Panc1 (cell line): ENCODE results near the gene CMTM8. TPM values are rescaled to one million over a fixed set of nuclear protein-coding genes. Genes with fewer than 3 reads are reported as not detected.

Source experiments
- ATAC-seq: fragments of 200-7000 bp; cut with Tn5 transposase; 2 replicates; pipeline ENCODE4 v1.9.1; 2020; ENCODE audit warnings: mild to moderate bottlenecking, moderate library complexity
- BruUV-seq: library from RNA; stranded (reverse); fragments of 400-500 nt; replicated peaks from 2 replicates; lab custom pipeline; 2021; lab: Mats Ljungman, UMichigan
- CTCF ChIA-PET: fragments of 300-600 bp; sonication (Branson Sonifier 250); formaldehyde crosslinking; loops from one replicate; lab custom pipeline; 2022; ENCODE audit warnings: antibody characterized with exemption; lab: Charles Lee
- POLR2A ChIA-PET: fragments of 300-600 bp; sonication (Branson Sonifier 250); formaldehyde crosslinking; loops from one replicate; lab custom pipeline; 2022; ENCODE audit warnings: antibody characterized with exemption; lab: Charles Lee
- DNase-seq: peaks from one replicate; pipeline ENCODE4 v3.0.0-alpha.2; 2010; ENCODE audit warnings: low read depth, low spot score
- H3K27ac ChIP-seq: 2 replicates; pipeline ENCODE4 v1.5.1; 2011; ENCODE audit warnings: mild to moderate bottlenecking, low read length, inconsistent platforms
- H3K27me3 ChIP-seq: fragments of 200-500 bp; sonication (Bioruptor generic); 2 replicates; pipeline ENCODE4 v1.6.0; 2014; ENCODE audit warnings: low read length, inconsistent platforms; ENCODE audit not compliant: control insufficient read depth, insufficient read depth
- H3K36me3 ChIP-seq: fragments of 200-500 bp; sonication (Bioruptor generic); 2 replicates; pipeline ENCODE4 v1.5.1; 2014; ENCODE audit warnings: inconsistent platforms, mild to moderate bottlenecking, low read length, moderate library complexity; ENCODE audit not compliant: control insufficient read depth, insufficient read depth
- H3K4me1 ChIP-seq: 2 replicates; pipeline ENCODE4 v1.5.1; 2011; ENCODE audit warnings: inconsistent platforms, mild to moderate bottlenecking, low read length, moderate library complexity; ENCODE audit not compliant: control insufficient read depth, insufficient read depth
- H3K4me3 ChIP-seq, 2 experiments: 2 replicates each; pipeline ENCODE4 v1.5.1; 2011 to 2012; ENCODE audit warnings: low read depth in 2 of 2, low read length in 2 of 2, mild to moderate bottlenecking in 2 of 2, inconsistent platforms in 1 of 2, moderate library complexity in 1 of 2
- H3K9me3 ChIP-seq: fragments of 200-500 bp; sonication (Bioruptor generic); 2 replicates; pipeline ENCODE4 v1.5.1; 2014; ENCODE audit warnings: low read depth, mild to moderate bottlenecking, inconsistent platforms, low read length, moderate library complexity; ENCODE audit not compliant: control insufficient read depth, insufficient read depth
- POLR2AphosphoS5 ChIP-seq: IDR thresholded peaks from 2 replicates; pipeline ENCODE4 v1.6.1; 2012; ENCODE audit warnings: mild to moderate bottlenecking, low read depth, low read length, moderate library complexity
- SIN3A ChIP-seq: IDR thresholded peaks from 2 replicates; pipeline ENCODE4 v1.6.1; 2012; ENCODE audit warnings: low read depth, mild to moderate bottlenecking, low read length, moderate library complexity, borderline replicate concordance; ENCODE audit not compliant: insufficient read depth
- TCF7L2 ChIP-seq: IDR thresholded peaks from 2 replicates; pipeline ENCODE4 v1.6.1; 2011; ENCODE audit warnings: mild to moderate bottlenecking, low read depth, low read length, inconsistent platforms
- in situ Hi-C: cut with HindIII; loops from 2 replicates; pipeline ENCODE4 v1.10.0; 2016; ENCODE audit warnings: low sequenced_read_pairs, low pct_unique_long_range_greater_than_20kb
- intact Hi-C: fragments of 100-400 bp; cut with micrococcal nuclease; formaldehyde crosslinking; loops from one replicate; pipeline ENCODE4 v1.10.0; 2022; ENCODE audit not compliant: unreplicated experiment
- total RNA-seq: library from RNA; stranded (reverse); gene quantifications from one replicate; pipeline ENCODE4 v1.2.1, GENCODE V29; 2021; ENCODE audit not compliant: unreplicated experiment
- TF ChIP-seq, protein P1 (sequence below), 2 experiments: IDR thresholded peaks; 2 replicates each; pipeline ENCODE4 v1.6.1; 2011 to 2012; ENCODE audit warnings: low read depth in 2 of 2, control low read depth in 1 of 2, low read length in 1 of 2, mild to moderate bottlenecking in 1 of 2, moderate library complexity in 1 of 2; ENCODE audit not compliant: insufficient read depth in 1 of 2
- TF ChIP-seq, protein P2 (sequence below): fragments of 450-650 bp; IDR thresholded peaks from 2 replicates; pipeline ENCODE4 v1.5.1; 2017; ENCODE audit warnings: mild to moderate bottlenecking

CMTM8 gene
- total RNA-seq, 1 experiment from 2014 or later: 9.8 TPM

DNA sequence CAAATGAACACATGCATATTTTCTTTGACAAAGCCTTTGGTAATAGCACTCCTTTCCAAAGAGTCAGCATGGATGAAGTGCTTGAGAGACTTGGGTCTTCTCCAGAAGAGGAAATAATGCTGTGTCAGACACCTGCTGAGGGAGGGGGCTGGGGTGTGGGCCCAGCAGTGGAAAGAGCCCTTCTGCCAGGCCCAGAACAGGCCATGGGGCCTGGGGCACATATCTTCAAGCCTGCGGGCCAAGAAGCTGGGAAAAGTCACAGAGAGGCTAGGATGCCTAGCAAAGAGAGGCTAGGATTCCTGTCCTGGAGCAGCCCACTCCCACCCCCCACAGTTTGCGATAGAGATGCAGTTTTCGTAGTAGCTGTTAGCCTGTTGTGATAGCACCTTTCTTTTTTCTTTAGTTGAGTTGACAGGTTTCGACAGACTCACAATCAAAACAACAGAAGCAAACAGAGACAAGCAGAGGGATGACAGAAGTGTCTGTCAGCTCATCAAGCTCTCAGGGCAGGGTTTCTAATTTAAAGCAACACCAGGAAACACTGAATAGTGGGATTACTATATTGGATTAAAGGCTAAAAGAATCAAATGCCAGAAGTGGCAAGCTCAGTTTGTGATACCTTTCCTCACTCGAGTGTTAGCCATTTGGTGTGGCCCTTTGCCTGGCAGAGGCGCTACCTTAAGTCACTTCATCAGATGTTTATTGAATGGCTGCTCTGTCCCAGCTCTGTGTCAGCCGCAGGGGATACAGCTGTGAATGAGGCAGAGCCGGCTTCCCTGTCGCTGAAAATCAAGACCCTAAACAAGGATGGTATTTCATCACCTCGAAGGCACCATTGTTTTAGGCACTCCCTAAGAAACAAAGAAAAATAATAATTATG is 172.1 kb downstream of the CMTM8 start:
- peaks cover under 1% of the 10 kb centered on the region; the same call in 1 of the 2 replicates for H3K4me1 ChIP-seq
- no TSS peak for BruUV-seq
- H3K36me3 ChIP-seq: no peaks in the 10 kb centered on the region
- H3K4me3 ChIP-seq: no peak overlapping the region
- intact Hi-C loops: no loop called here
- H3K27me3 ChIP-seq: no peaks in the 10 kb centered on the region
- POLR2A ChIA-PET: no interaction called here
- ATAC-seq: no peak
- CTCF ChIA-PET: no interaction called here
- TF ChIP-seq SIN3A: no peak
- no peak for TF ChIP-seq POLR2AphosphoS5
- TF ChIP-seq, protein P1, sequence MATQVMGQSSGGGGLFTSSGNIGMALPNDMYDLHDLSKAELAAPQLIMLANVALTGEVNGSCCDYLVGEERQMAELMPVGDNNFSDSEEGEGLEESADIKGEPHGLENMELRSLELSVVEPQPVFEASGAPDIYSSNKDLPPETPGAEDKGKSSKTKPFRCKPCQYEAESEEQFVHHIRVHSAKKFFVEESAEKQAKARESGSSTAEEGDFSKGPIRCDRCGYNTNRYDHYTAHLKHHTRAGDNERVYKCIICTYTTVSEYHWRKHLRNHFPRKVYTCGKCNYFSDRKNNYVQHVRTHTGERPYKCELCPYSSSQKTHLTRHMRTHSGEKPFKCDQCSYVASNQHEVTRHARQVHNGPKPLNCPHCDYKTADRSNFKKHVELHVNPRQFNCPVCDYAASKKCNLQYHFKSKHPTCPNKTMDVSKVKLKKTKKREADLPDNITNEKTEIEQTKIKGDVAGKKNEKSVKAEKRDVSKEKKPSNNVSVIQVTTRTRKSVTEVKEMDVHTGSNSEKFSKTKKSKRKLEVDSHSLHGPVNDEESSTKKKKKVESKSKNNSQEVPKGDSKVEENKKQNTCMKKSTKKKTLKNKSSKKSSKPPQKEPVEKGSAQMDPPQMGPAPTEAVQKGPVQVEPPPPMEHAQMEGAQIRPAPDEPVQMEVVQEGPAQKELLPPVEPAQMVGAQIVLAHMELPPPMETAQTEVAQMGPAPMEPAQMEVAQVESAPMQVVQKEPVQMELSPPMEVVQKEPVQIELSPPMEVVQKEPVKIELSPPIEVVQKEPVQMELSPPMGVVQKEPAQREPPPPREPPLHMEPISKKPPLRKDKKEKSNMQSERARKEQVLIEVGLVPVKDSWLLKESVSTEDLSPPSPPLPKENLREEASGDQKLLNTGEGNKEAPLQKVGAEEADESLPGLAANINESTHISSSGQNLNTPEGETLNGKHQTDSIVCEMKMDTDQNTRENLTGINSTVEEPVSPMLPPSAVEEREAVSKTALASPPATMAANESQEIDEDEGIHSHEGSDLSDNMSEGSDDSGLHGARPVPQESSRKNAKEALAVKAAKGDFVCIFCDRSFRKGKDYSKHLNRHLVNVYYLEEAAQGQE (IDR thresholded peaks at IDR 0.05; ENCODE audit: insufficient read depth in 1 of 2, low read depth in 2 of 2, low read length in 1 of 2): no peak
- TF ChIP-seq, protein P2, sequence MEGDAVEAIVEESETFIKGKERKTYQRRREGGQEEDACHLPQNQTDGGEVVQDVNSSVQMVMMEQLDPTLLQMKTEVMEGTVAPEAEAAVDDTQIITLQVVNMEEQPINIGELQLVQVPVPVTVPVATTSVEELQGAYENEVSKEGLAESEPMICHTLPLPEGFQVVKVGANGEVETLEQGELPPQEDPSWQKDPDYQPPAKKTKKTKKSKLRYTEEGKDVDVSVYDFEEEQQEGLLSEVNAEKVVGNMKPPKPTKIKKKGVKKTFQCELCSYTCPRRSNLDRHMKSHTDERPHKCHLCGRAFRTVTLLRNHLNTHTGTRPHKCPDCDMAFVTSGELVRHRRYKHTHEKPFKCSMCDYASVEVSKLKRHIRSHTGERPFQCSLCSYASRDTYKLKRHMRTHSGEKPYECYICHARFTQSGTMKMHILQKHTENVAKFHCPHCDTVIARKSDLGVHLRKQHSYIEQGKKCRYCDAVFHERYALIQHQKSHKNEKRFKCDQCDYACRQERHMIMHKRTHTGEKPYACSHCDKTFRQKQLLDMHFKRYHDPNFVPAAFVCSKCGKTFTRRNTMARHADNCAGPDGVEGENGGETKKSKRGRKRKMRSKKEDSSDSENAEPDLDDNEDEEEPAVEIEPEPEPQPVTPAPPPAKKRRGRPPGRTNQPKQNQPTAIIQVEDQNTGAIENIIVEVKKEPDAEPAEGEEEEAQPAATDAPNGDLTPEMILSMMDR: no peak
- no peak for TF ChIP-seq TCF7L2
- in situ Hi-C loops: no loop called here
- H3K9me3 ChIP-seq: no peaks in the 10 kb centered on the region
- no peak for DNase-seq
- no peak overlapping the region for H3K27ac ChIP-seq

DNA sequence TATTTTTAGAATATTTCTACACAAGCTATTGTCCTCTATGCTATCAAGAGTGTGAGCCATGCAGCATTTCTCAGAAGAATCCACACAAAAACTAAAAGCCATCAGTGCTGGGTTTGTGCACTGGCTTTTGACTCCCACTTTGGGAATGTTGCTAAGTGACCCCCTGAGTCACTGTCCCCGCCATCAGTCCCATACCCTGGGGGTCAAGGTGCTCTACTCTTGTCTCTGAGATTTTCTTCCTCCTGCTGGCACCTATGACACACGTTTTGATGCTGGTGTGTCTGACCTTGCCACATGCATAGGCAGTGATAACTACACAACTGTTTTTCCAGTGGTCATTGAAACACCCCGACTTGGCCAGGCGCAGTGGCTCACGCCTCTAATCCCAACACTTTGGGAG is 173.0 kb downstream of the CMTM8 start:
- DNase-seq (no peak), ATAC-seq (no peak)
- BruUV-seq: no TSS peak
- TF ChIP-seq SIN3A: no peak
- TF ChIP-seq POLR2AphosphoS5: no peak
- TF ChIP-seq, protein P2: no peak
- TF ChIP-seq, protein P1 (IDR thresholded peaks at IDR 0.05; ENCODE audit: insufficient read depth in 1 of 2, low read depth in 2 of 2, low read length in 1 of 2): no peak
- no peak for TF ChIP-seq TCF7L2
- no peak overlapping the region for H3K4me3 ChIP-seq
- POLR2A ChIA-PET: no interaction called here
- no peaks in the 10 kb centered on the region for H3K9me3 ChIP-seq
- no peaks in the 10 kb centered on the region; the same call in 1 of the 2 replicates for H3K4me1 ChIP-seq
- in situ Hi-C loops (no loop called here), intact Hi-C loops (no loop called here)
- H3K27ac ChIP-seq: no peak overlapping the region
- CTCF ChIA-PET: no interaction called here
- H3K27me3 ChIP-seq: no peaks in the 10 kb centered on the region
- no peaks in the 10 kb centered on the region for H3K36me3 ChIP-seq
